Epithelial cell of proximal tubule (primary cell): Measurements from ENCODE around the gene GLDC. TPM values are rescaled to one million over a fixed set of nuclear protein-coding genes. Genes with fewer than 3 reads are reported as not detected.

Source experiments
- DNase-seq: peaks from one replicate; pipeline ENCODE4 v3.0.0-alpha.2; 2011; ENCODE audit warnings: low read depth
- H3K4me3 ChIP-seq: 2 replicates; pipeline ENCODE4 v1.5.1; 2011; ENCODE audit warnings: low read depth, mild to moderate bottlenecking, low read length
- total RNA-seq: library from RNA; depleted of rRNA; stranded (reverse); fragments of >200 nt; gene quantifications from 2 replicates; pipeline ENCODE4 v1.2.3, GENCODE V29; 2015
- TF ChIP-seq, protein P1 (sequence below): conservative IDR thresholded peaks from 2 replicates; pipeline ENCODE4 v1.5.1; 2012; ENCODE audit warnings: low read depth, mild to moderate bottlenecking, low read length

Gene GLDC
- total RNA-seq, 1 donor from 2014 or later: 58.2 TPM

DNA sequence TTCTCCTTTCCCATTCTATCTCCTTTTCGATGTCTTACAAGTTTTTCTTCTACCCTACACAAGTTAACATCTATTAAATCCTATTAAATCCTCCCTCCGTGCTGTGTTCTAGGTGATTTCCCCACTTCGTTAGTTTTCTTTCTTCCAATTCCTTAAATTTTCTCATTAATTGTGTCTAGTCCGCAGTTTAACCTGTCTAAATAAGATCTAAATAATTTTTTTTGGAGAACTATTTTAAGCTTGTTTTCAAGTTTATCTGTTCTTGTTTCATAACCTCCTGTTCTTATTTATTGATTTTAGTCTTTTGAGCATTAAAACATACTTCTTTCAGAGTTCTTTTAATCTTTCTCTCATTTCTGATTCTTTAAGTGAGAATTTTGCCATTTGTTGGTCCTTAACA is 123.3 kb downstream of the GLDC start:
- no peak overlapping the region for H3K4me3 ChIP-seq
- DNase-seq: no peak
- TF ChIP-seq, protein P1, sequence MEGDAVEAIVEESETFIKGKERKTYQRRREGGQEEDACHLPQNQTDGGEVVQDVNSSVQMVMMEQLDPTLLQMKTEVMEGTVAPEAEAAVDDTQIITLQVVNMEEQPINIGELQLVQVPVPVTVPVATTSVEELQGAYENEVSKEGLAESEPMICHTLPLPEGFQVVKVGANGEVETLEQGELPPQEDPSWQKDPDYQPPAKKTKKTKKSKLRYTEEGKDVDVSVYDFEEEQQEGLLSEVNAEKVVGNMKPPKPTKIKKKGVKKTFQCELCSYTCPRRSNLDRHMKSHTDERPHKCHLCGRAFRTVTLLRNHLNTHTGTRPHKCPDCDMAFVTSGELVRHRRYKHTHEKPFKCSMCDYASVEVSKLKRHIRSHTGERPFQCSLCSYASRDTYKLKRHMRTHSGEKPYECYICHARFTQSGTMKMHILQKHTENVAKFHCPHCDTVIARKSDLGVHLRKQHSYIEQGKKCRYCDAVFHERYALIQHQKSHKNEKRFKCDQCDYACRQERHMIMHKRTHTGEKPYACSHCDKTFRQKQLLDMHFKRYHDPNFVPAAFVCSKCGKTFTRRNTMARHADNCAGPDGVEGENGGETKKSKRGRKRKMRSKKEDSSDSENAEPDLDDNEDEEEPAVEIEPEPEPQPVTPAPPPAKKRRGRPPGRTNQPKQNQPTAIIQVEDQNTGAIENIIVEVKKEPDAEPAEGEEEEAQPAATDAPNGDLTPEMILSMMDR: no peak

DNA sequence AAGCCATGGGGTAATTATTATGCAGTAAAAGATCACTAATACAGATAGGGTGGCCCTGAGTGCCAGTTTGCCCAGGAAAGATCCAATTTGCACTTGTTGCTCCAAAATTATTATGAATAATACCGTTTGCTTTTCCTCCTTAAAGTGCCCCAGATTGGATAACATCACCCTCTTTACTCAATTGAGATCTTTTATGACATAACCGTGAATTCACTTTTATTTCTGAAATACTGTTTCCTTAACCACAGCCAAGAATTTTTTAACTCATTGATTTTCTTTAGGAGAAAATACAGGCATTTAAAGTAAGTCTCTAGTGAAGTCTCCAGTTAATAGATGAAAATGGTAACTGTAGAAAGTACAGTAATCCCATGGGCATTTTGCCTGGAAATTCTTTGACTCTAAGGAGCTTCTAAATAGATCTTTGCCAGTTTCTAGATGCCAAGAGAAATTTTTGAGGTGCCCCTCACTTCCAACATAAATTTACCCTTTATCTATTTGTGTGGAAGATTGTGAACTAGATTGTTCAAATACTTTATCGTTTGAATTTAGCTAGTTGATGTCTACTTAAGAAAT is 133.4 kb downstream of the GLDC start:
- no peak for DNase-seq
- TF ChIP-seq, protein P1: no peak
- H3K4me3 ChIP-seq: no peak overlapping the region

DNA sequence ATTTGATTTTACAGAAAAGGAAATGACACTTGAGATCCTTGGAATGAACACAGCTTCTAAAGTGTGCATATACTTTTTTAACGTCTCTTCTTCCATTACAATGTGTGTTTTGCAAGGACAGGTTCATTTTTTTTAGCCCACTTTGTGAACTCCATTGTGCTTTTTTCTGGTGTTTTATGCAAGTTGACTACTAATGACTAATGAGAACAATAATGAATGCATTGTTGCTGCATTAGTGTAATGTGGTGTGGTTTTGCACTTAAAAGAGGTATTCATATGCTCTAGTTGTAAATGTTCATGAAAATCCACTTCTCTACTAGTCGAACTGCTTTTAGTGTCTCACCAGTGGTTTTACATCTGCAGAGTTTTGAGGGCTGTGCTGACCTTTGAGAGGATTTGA is 139.0 kb downstream of the GLDC start:
- no peak for DNase-seq
- TF ChIP-seq, protein P1: no peak
- H3K4me3 ChIP-seq: no peak overlapping the region

DNA sequence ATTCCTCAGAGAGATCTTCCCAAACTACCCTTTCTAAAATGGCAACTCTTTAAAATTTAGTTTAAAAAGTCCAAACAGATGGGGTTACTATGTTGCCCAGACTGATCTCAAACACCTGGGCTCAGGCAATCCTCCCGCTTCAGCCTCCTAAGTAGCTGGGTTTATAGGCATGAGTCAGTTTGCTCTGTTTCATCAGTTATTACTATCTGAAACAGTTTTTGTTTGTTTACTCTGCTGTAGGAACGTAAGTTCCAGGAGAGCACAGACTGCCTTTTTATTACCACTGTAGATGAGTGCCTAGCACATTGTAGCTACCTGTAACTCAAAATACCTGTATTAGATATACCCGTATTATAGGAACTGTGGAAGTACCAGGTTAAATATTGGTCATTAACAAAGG is 143.1 kb downstream of the GLDC start:
- TF ChIP-seq, protein P1: no peak
- no peak overlapping the region for H3K4me3 ChIP-seq
- no peak for DNase-seq

DNA sequence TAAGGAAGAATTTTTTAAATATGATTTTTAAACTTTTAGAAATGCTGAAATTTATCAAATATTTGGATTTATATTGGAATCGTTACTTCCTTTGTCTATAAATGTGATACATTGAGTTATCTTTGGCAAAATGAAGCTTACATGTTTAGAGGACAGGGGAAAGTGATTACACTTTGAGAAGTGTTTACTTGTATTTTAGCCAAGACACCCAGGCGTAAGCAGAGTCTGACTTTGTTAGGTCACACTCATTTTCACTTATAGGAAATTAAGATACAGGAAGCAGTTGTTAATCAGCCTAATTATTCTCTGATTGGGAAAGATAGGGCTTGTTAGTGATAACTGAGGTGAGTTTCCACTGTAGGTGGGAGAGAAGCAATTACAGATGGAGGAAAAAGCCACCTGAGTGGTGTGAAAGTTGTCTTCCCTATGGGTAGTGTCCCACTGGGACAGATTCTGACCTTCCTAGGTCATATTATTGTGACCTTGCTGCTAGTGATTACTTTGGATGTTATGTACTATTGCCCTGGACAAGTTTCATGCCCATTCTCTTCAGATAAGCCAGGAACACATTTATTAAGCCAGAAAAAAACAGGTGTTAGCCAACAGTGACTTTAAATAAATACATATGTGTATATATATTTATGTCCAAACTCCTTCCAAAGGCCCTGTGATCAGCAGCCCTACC is 143.9 kb downstream of the GLDC start:
- TF ChIP-seq, protein P1: no peak
- no peak for DNase-seq
- no peak overlapping the region for H3K4me3 ChIP-seq

DNA sequence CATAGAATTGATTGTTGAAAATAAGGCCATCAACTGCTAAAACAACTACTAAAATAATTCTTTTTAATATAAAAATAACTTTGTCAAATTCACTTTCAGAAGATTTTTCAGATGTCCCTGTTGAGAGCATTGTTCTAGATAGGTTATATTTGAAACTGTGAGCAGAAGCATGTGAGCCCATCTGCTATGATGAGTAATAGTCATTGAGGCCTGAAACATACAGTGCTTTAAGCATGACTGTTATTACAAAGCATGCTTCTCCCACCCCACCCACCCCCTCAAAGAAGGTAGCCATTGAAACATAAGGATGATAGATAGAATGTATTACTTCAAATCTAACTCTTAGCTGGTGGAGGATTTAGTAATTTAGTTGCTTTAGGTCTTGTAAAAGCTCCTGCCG is 146.5 kb downstream of the GLDC start:
- TF ChIP-seq, protein P1: no peak
- no peak overlapping the region for H3K4me3 ChIP-seq
- peak; percentile 13 for DNase-seq

DNA sequence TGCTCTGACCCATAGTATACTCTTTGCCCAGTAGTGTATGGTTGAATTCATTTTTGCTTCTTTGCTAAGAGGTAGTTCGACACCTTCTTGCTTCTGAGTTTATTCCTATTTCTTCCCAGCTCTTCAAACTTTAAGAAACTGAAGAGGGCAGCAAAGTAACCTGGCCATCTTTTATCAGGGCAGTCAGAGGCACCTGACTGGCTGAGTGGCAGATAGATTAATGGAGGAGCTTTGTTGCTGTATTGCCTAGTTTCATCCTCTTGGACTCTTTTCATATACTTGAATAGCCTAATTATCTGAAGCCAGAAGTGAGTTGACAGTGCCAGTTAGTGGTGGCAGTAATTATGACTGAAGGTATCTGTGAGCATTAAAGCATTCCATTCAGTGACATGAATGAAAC is 150.1 kb downstream of the GLDC start:
- TF ChIP-seq, protein P1: peak; percentile 16
- no peak overlapping the region for H3K4me3 ChIP-seq
- no peak for DNase-seq
